GM18873 (cell line): ENCODE data around the gene B3GAT3.
"Not testable (repeated sequence)": the region's sequence is repeated elsewhere in the genome, so short reads cannot be mapped to it uniquely, and the experiment has no call there.

Experiments
- ATAC-seq: cut with Tn5 transposase; IDR thresholded peaks from one replicate; pipeline ENCODE4 v1.9.1; 2021; ENCODE audit warnings: mild to moderate bottlenecking, moderate library complexity, moderate number of reproducible peaks; ENCODE audit not compliant: unreplicated experiment, low FRiP score

B3GAT3 gene

GRCh38 chr11:62581735-62582134 lies 40.1 kb downstream of the B3GAT3 start:
- not testable (repeated sequence) for ATAC-seq

GRCh38 chr11:62580959-62581715 lies 40.6 kb downstream of the B3GAT3 start:
- no peak for ATAC-seq

GRCh38 chr11:62579252-62579651 lies 42.5 kb downstream of the B3GAT3 start:
- no peak for ATAC-seq

- no peak for ATAC-seq
These were observed 43.2 kb downstream of the B3GAT3 start for GRCh38 chr11:62578541-62578940.

- ATAC-seq: no peak
These were observed 44.6 kb downstream of the B3GAT3 start for GRCh38 chr11:62577046-62577714.

- no peak for ATAC-seq
These were observed 45.9 kb downstream of the B3GAT3 start for GRCh38 chr11:62575837-62576236.

- no peak for ATAC-seq
These were observed 46.6 kb downstream of the B3GAT3 start for GRCh38 chr11:62575156-62575555.

- peak; percentile 11 for ATAC-seq
These were observed 47.3 kb downstream of the B3GAT3 start for GRCh38 chr11:62574363-62575071.

- ATAC-seq: peak; percentile 90
These were observed 48.0 kb downstream of the B3GAT3 start, which contains the start of gene EEF1G for GRCh38 chr11:62573592-62574362. Gene EEF1G, minus strand, starts transcription at chr11:62573891. Its CDS starts 49 bp downstream, at chr11:62573842.

GRCh38 chr11:62573006-62573591 lies 48.7 kb downstream of the B3GAT3 start:
- no peak for ATAC-seq

GRCh38 chr11:62572431-62572830 lies 49.4 kb downstream of the B3GAT3 start:
- ATAC-seq: no peak

- ATAC-seq: not testable (repeated sequence)
These were observed 50.3 kb downstream of the B3GAT3 start for GRCh38 chr11:62571493-62571892.

GRCh38 chr11:62570903-62571302 lies 50.9 kb downstream of the B3GAT3 start:
- not testable (repeated sequence) for ATAC-seq

- no peak for ATAC-seq
These were observed 52.2 kb downstream of the B3GAT3 start for GRCh38 chr11:62569611-62570010.

GRCh38 chr11:62567018-62567633 lies 54.7 kb downstream of the B3GAT3 start:
- ATAC-seq: no peak

- no peak for ATAC-seq
These were observed 55.5 kb downstream of the B3GAT3 start for GRCh38 chr11:62566247-62566646.
